OCI-LY7 (cell line): Measurements from ENCODE around the gene CACNG5. TPM values are rescaled to one million over a fixed set of nuclear protein-coding genes. Genes with fewer than 3 reads are reported as not detected.

ENCODE experiments used
- BruUV-seq: library from RNA; stranded (reverse); fragments of 400-500 nt; replicated peaks from 2 replicates; lab custom pipeline; 2021; lab: Mats Ljungman, UMichigan
- CTCF ChIA-PET: fragments of 300-600 bp; sonication (Branson Sonifier 250); formaldehyde crosslinking; loops from one replicate; lab custom pipeline; 2022; ENCODE audit warnings: antibody characterized with exemption; ENCODE audit not compliant: unreplicated experiment; lab: Charles Lee
- POLR2A ChIA-PET: fragments of 300-600 bp; sonication (Branson Sonifier 250); formaldehyde crosslinking; loops from one replicate; lab custom pipeline; 2022; ENCODE audit warnings: antibody characterized with exemption; lab: Charles Lee
- DNase-seq: peaks from one replicate; pipeline ENCODE4 v3.0.0-alpha.2; 2015; ENCODE audit warnings: low spot score
- H2AFZ ChIP-seq: fragments of 200-600 bp; sonication (generic), shearing (Covaris generic); 2 replicates; pipeline ENCODE4 v1.6.1; 2014; ENCODE audit warnings: mild to moderate bottlenecking, antibody characterized with exemption, low read length, moderate library complexity
- H3K27ac ChIP-seq: fragments of 200-600 bp; sonication (generic); 2 replicates; pipeline ENCODE4 v1.5.1; 2014; ENCODE audit warnings: mixed run types, low read depth, mild to moderate bottlenecking, moderate library complexity, low read length, inconsistent platforms; ENCODE audit not compliant: poor library complexity, severe bottlenecking
- H3K36me3 ChIP-seq: fragments of 200-600 bp; sonication (generic); 2 replicates; pipeline ENCODE4 v1.6.1; 2014; ENCODE audit warnings: mild to moderate bottlenecking, antibody characterized with exemption, low read length, moderate library complexity, mixed read lengths; ENCODE audit not compliant: insufficient read depth
- H3K4me1 ChIP-seq: fragments of 200-600 bp; sonication (generic); 2 replicates; pipeline ENCODE4 v1.5.1; 2014; ENCODE audit warnings: mild to moderate bottlenecking, low read length; ENCODE audit not compliant: insufficient read depth, poor library complexity, severe bottlenecking
- H3K4me2 ChIP-seq: fragments of 200-600 bp; sonication (generic); 2 replicates; pipeline ENCODE4 v1.6.1; 2014; ENCODE audit warnings: mild to moderate bottlenecking, low read length
- H3K4me3 ChIP-seq: fragments of 200-600 bp; sonication (generic); 2 replicates; pipeline ENCODE4 v1.5.1; 2014; ENCODE audit warnings: mild to moderate bottlenecking, low read depth, low read length; ENCODE audit not compliant: poor library complexity, severe bottlenecking
- H3K79me2 ChIP-seq: fragments of 200-600 bp; sonication (generic); 2 replicates; pipeline ENCODE4 v1.6.1; 2016; ENCODE audit warnings: low read depth, mild to moderate bottlenecking, low read length, moderate library complexity, mixed read lengths; ENCODE audit not compliant: insufficient read depth
- H3K9me2 ChIP-seq: fragments of 200-600 bp; sonication (generic); 2 replicates; pipeline ENCODE4 v1.6.1; 2016; ENCODE audit warnings: mild to moderate bottlenecking, low read length, mixed read lengths; ENCODE audit not compliant: insufficient read depth
- H3K9me3 ChIP-seq: fragments of 200-600 bp; sonication (generic); 2 replicates; pipeline ENCODE4 v1.6.1; 2014; ENCODE audit warnings: mild to moderate bottlenecking, mixed run types, low read length, mixed read lengths
- H4K20me1 ChIP-seq: fragments of 200-600 bp; sonication (generic); 2 replicates; pipeline ENCODE4 v1.6.1; 2014; ENCODE audit warnings: mild to moderate bottlenecking, antibody characterized with exemption, low read length, moderate library complexity, mixed read lengths; ENCODE audit not compliant: insufficient read depth
- CTCF ChIP-seq: fragments of 200-600 bp; sonication (generic); conservative IDR thresholded peaks from 2 replicates; pipeline ENCODE4 v1.5.1; 2014; ENCODE audit warnings: mild to moderate bottlenecking, antibody characterized with exemption, low read length, moderate library complexity, mixed read lengths
- EZH2phosphoT487 ChIP-seq: fragments of 200-600 bp; sonication (generic); IDR thresholded peaks from 2 replicates; pipeline ENCODE4 v1.6.1; 2018; ENCODE audit warnings: low read depth, borderline replicate concordance, mild to moderate bottlenecking, mixed run types, antibody characterized with exemption, low read length, moderate library complexity, mixed read lengths
- intact Hi-C: fragments of 100-400 bp; cut with micrococcal nuclease; formaldehyde crosslinking; loops from one replicate; pipeline ENCODE4 v1.10.0; 2022; ENCODE audit not compliant: unreplicated experiment
- total RNA-seq, 2 experiments: library from RNA; depleted of rRNA in 1 of 2; stranded (reverse); fragments of >200 nt in 1 of 2; shearing (Covaris generic) in 1 of 2; gene quantifications; 2 replicates each; pipeline ENCODE4 v1.2.3, GENCODE V29; 2014 to 2022

The CACNG5 gene
- total RNA-seq, 2 experiments from 2014 or later = not detected

- Histone ChIP-seq H3K4me2 (no peak overlapping the region), H3K9me2 (no peaks in the 10 kb centered on the region), H2AFZ (no peak overlapping the region), H3K9me3 (no peaks in the 10 kb centered on the region; the same call in 1 of the 2 replicates), H3K79me2 (no peaks in the 10 kb centered on the region), H3K4me3 (no peak overlapping the region), H4K20me1 (no peaks in the 10 kb centered on the region), H3K36me3 (no peaks in the 10 kb centered on the region), H3K27ac (no peak overlapping the region), H3K4me1 (no peaks in the 10 kb centered on the region)
- no peak for TF ChIP-seq CTCF
- TF ChIP-seq EZH2phosphoT487 = no peak
- intact Hi-C loops = no loop called here
- ChIA-PET CTCF (no interaction called here), POLR2A (no interaction called here)
- DNase-seq = no peak
- BruUV-seq = no TSS peak
These were observed 23.5 kb downstream of the CACNG5 start for GRCh38 chr17:66858226-66859083.

GRCh38 chr17:66859353-66859752 lies 24.4 kb downstream of the CACNG5 start:
- intact Hi-C loops = no loop called here
- ChIA-PET POLR2A (interaction anchor here (0.7 kb wide), 1 partner anchor 133 kb away, joined by 3 read pairs; no protein-coding TSS in a partner anchor), CTCF (no interaction called here)
- Histone ChIP-seq H3K9me2 (no peaks in the 10 kb centered on the region), H3K4me1 (no peaks in the 10 kb centered on the region), H3K79me2 (no peaks in the 10 kb centered on the region), H3K36me3 (no peaks in the 10 kb centered on the region), H2AFZ (no peak overlapping the region), H3K4me3 (no peak overlapping the region), H4K20me1 (no peaks in the 10 kb centered on the region), H3K4me2 (no peak overlapping the region), H3K27ac (no peak overlapping the region), H3K9me3 (peaks cover 4% of the 10 kb centered on the region; the same call in 1 of the 2 replicates)
- BruUV-seq = no TSS peak
- no peak for TF ChIP-seq EZH2phosphoT487
- no peak for TF ChIP-seq CTCF
- no peak for DNase-seq

- TF ChIP-seq CTCF (no peak), EZH2phosphoT487 (no peak)
- intact Hi-C loops = no loop called here
- H3K36me3 ChIP-seq = no peaks in the 10 kb centered on the region
- POLR2A ChIA-PET = interaction anchor here (0.7 kb wide), 2 partner anchors 29 to 134 kb away, joined by 3 read pairs; no protein-coding TSS in a partner anchor
- H3K9me3 ChIP-seq = 0 out of 2 replicates have a peak, but pooled peaks cover 4% of the 10 kb centered on the region
- H3K4me3 ChIP-seq = no peak overlapping the region
- H3K27ac ChIP-seq = no peak overlapping the region
- no peaks in the 10 kb centered on the region for H3K9me2 ChIP-seq
- DNase-seq = no peak
- CTCF ChIA-PET = no interaction called here
- no peaks in the 10 kb centered on the region for H4K20me1 ChIP-seq
- no TSS peak for BruUV-seq
- no peaks in the 10 kb centered on the region for H3K79me2 ChIP-seq
- H3K4me1 ChIP-seq = no peaks in the 10 kb centered on the region
- no peak overlapping the region for H2AFZ ChIP-seq
- no peak overlapping the region for H3K4me2 ChIP-seq
These were observed 25.3 kb downstream of the CACNG5 start for GRCh38 chr17:66860204-66860603.
